ENCODE measurements around the gene PGM2. TPM values are rescaled to one million over a fixed set of nuclear protein-coding genes. Genes with fewer than 3 reads are reported as not detected.

The PGM2 gene
- total RNA-seq, 1 experiment from 2014 or later: 33.0 TPM

- Mint-ChIP-seq H3K27ac (ENCODE audit: unreplicated experiment) (no peak overlapping the region), H3K9me3 (ENCODE audit: low read depth, unreplicated experiment) (no peaks in the 10 kb centered on the region), H3K4me1 (ENCODE audit: low read depth, unreplicated experiment) (no peaks in the 10 kb centered on the region), H3K4me3 (ENCODE audit: low read depth, unreplicated experiment) (no peak overlapping the region), H3K36me3 (ENCODE audit: insufficient read depth, unreplicated experiment) (peaks cover 21% of the 10 kb centered on the region), H3K27me3 (ENCODE audit: unreplicated experiment) (no peaks in the 10 kb centered on the region)
- no peak for DNase-seq
- intact Hi-C loops (cut with micrococcal nuclease; ENCODE audit: unreplicated experiment): no loop called here
- BruUV-seq (replicated peaks): no TSS peak
- no peak for TF ChIP-seq CTCF (IDR thresholded peaks at IDR 0.05; ENCODE audit: unreplicated experiment)
- CTCF ChIA-PET: no interaction called here
Measured at GRCh38 chr4:37852376-37852775, 25.9 kb downstream of the PGM2 start.

- H3K4me1 Mint-ChIP-seq (ENCODE audit: low read depth, unreplicated experiment): no peaks in the 10 kb centered on the region
- H3K4me3 Mint-ChIP-seq (ENCODE audit: low read depth, unreplicated experiment): no peak overlapping the region
- intact Hi-C loops (cut with micrococcal nuclease; ENCODE audit: unreplicated experiment): no loop called here
- no peak for DNase-seq
- no peaks in the 10 kb centered on the region for H3K9me3 Mint-ChIP-seq (ENCODE audit: low read depth, unreplicated experiment)
- H3K27me3 Mint-ChIP-seq (ENCODE audit: unreplicated experiment): no peaks in the 10 kb centered on the region
- no peak overlapping the region for H3K27ac Mint-ChIP-seq (ENCODE audit: unreplicated experiment)
- H3K36me3 Mint-ChIP-seq (ENCODE audit: insufficient read depth, unreplicated experiment): peaks cover 11% of the 10 kb centered on the region
- CTCF ChIA-PET: interaction anchor here (0.7 kb wide), 2 partner anchors 39 to 56 kb away, joined by 3 read pairs; no protein-coding TSS in a partner anchor
- BruUV-seq (replicated peaks): no TSS peak
- no peak for TF ChIP-seq CTCF (IDR thresholded peaks at IDR 0.05; ENCODE audit: unreplicated experiment)
Measured at GRCh38 chr4:37858112-37858511, 31.6 kb downstream of the PGM2 start.

GRCh38 chr4:37858872-37859271, 32.4 kb downstream of the PGM2 start:
- intact Hi-C loops (cut with micrococcal nuclease; ENCODE audit: unreplicated experiment): no loop called here
- H3K27me3 Mint-ChIP-seq (ENCODE audit: unreplicated experiment): no peaks in the 10 kb centered on the region
- BruUV-seq (replicated peaks): no TSS peak

GRCh38 chr4:37860266-37860665, 33.8 kb downstream of the PGM2 start:
- no TSS peak for BruUV-seq (replicated peaks)
- H3K4me1 Mint-ChIP-seq (ENCODE audit: low read depth, unreplicated experiment): no peaks in the 10 kb centered on the region
- no peak overlapping the region for H3K4me3 Mint-ChIP-seq (ENCODE audit: low read depth, unreplicated experiment)
- intact Hi-C loops (cut with micrococcal nuclease; ENCODE audit: unreplicated experiment): no loop called here
- no peak for DNase-seq
- no peaks in the 10 kb centered on the region for H3K9me3 Mint-ChIP-seq (ENCODE audit: low read depth, unreplicated experiment)
- no peaks in the 10 kb centered on the region for H3K36me3 Mint-ChIP-seq (ENCODE audit: insufficient read depth, unreplicated experiment)
- CTCF ChIA-PET: no interaction called here
- TF ChIP-seq CTCF (IDR thresholded peaks at IDR 0.05; ENCODE audit: unreplicated experiment): no peak
- no peaks in the 10 kb centered on the region for H3K27me3 Mint-ChIP-seq (ENCODE audit: unreplicated experiment)
- no peak overlapping the region for H3K27ac Mint-ChIP-seq (ENCODE audit: unreplicated experiment)

More at GRCh38 chr4:37858872-37859271, 32.4 kb downstream of the PGM2 start:
- no peak overlapping the region for H3K27ac Mint-ChIP-seq (ENCODE audit: unreplicated experiment)
- no peak for TF ChIP-seq CTCF (IDR thresholded peaks at IDR 0.05; ENCODE audit: unreplicated experiment)
- no peak for DNase-seq
- H3K4me3 Mint-ChIP-seq (ENCODE audit: low read depth, unreplicated experiment): no peak overlapping the region
- CTCF ChIA-PET: no interaction called here
- no peaks in the 10 kb centered on the region for H3K9me3 Mint-ChIP-seq (ENCODE audit: low read depth, unreplicated experiment)
- no peaks in the 10 kb centered on the region for H3K4me1 Mint-ChIP-seq (ENCODE audit: low read depth, unreplicated experiment)
- peaks cover 6% of the 10 kb centered on the region for H3K36me3 Mint-ChIP-seq (ENCODE audit: insufficient read depth, unreplicated experiment)
